Memory B cell (primary cell): ENCODE data around the gene PTCRA.
"Not testable (repeated sequence)": the region's sequence is repeated elsewhere in the genome, so short reads cannot be mapped to it uniquely, and the experiment has no call there.

Experiments used
- ATAC-seq: fragments of 150-1000 bp; cut with Tn5 transposase; 2 replicates; pipeline ENCODE4 v1.10.0; 2021; ENCODE audit warnings: low read depth, mild to moderate bottlenecking, moderate library complexity
- DNase-seq, 2 donors: peaks; one replicate each; pipeline ENCODE4 v3.0.0; 2022; ENCODE audit warnings: low spot score in 2 of 2
- H3K27ac Mint-ChIP-seq: one replicate; pipeline ENCODE4 v1.8.0; 2022; ENCODE audit warnings: mild to moderate bottlenecking, moderate library complexity, mixed read lengths
- H3K27me3 Mint-ChIP-seq: one replicate; pipeline ENCODE4 v1.8.0; 2022; ENCODE audit warnings: mixed read lengths
- H3K36me3 Mint-ChIP-seq: one replicate; pipeline ENCODE4 v1.8.0; 2022; ENCODE audit warnings: mild to moderate bottlenecking, mixed read lengths
- H3K4me1 Mint-ChIP-seq: one replicate; pipeline ENCODE4 v1.8.0; 2022; ENCODE audit warnings: mixed read lengths
- H3K4me3 Mint-ChIP-seq: one replicate; pipeline ENCODE4 v1.8.0; 2022; ENCODE audit warnings: mild to moderate bottlenecking, moderate library complexity, mixed read lengths
- H3K9me3 Mint-ChIP-seq: one replicate; pipeline ENCODE4 v1.8.0; 2022; ENCODE audit warnings: mixed read lengths

Gene PTCRA

DNA sequence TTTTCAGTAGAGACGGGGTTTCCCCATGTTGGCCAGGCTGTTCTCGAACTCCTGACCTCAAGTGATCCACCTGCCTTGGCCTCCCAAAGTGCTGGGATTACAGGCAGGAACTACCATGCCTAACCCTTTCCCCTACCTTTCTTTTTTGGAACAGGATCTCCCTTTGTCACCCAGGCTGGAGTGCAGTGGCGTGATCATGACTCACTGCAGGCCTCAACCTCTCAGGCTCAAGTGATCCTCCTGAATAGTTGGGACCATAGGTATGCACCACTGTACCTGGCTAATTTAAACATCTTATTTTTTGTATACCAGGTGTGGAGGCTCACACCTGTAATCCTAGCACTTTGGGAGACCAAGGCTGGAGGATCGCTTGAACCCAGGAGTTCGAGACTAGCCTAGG lies 25.5 kb downstream of the PTCRA start:
- not testable (repeated sequence) for H3K4me1 Mint-ChIP-seq, H3K4me3 Mint-ChIP-seq, H3K27me3 Mint-ChIP-seq, DNase-seq, H3K9me3 Mint-ChIP-seq, ATAC-seq
- peaks cover 17% of the 10 kb centered on the region for H3K36me3 Mint-ChIP-seq
- peak overlapping the region; percentile 45 for H3K27ac Mint-ChIP-seq

- H3K27me3 Mint-ChIP-seq, result no peaks in the 10 kb centered on the region
- no peak overlapping the region for H3K27ac Mint-ChIP-seq
- H3K36me3 Mint-ChIP-seq, result peaks cover 12% of the 10 kb centered on the region
These were observed 26.6 kb downstream of the PTCRA start for GRCh38 chr6:42942444-42942843.

GRCh38 chr6:42947950-42948349 lies 32.1 kb downstream of the PTCRA start:
- H3K9me3 Mint-ChIP-seq, result no peaks in the 10 kb centered on the region
- peak overlapping the region; percentile 70 for H3K27ac Mint-ChIP-seq
- H3K4me1 Mint-ChIP-seq, result no peaks in the 10 kb centered on the region
- no peaks in the 10 kb centered on the region for H3K27me3 Mint-ChIP-seq
- H3K4me3 Mint-ChIP-seq, result no peak overlapping the region
- peaks cover 6% of the 10 kb centered on the region for H3K36me3 Mint-ChIP-seq
- DNase-seq, result no peak
- ATAC-seq, result no peak

More at GRCh38 chr6:42942444-42942843, 26.6 kb downstream of the PTCRA start:
- Mint-ChIP-seq H3K9me3 (no peaks in the 10 kb centered on the region), H3K4me1 (peaks cover 5% of the 10 kb centered on the region), H3K4me3 (no peak overlapping the region)
- DNase-seq, result no peak
- no peak for ATAC-seq

- no peak for ATAC-seq
- Mint-ChIP-seq H3K4me1 (no peaks in the 10 kb centered on the region), H3K27ac (no peak overlapping the region)
These were observed 36.5 kb downstream of the PTCRA start for GRCh38 chr6:42952389-42952788.

DNA sequence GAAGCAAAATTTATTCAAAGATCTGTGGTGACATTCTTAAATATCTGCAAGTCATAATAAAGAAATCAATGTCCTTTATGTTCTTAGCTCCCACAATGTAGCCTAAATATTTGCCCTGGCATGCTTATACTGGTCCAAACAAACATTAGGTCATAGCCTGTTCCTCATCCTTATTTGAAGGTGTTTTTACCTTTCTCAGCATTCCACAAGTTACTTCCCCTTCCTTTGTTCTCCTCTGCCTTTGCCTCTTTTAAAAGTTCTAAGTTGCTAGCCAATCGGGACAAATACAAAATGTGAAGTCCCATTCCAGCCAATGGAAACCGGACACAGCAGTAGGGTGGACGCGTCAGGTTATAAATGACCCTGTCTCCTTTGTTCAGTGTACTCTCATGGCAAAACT lies 38.6 kb downstream of the PTCRA start:
- not testable (repeated sequence) for ATAC-seq, H3K27ac Mint-ChIP-seq, H3K9me3 Mint-ChIP-seq, H3K4me1 Mint-ChIP-seq, H3K4me3 Mint-ChIP-seq, H3K36me3 Mint-ChIP-seq, DNase-seq, H3K27me3 Mint-ChIP-seq

More at GRCh38 chr6:42952389-42952788, 36.5 kb downstream of the PTCRA start:
- Mint-ChIP-seq H3K4me3 (no peak overlapping the region), H3K27me3 (no peaks in the 10 kb centered on the region), H3K36me3 (peaks cover 8% of the 10 kb centered on the region), H3K9me3 (no peaks in the 10 kb centered on the region)
- DNase-seq, result no peak

- Mint-ChIP-seq H3K27me3 (no peaks in the 10 kb centered on the region), H3K27ac (no peak overlapping the region), H3K9me3 (no peaks in the 10 kb centered on the region), H3K4me1 (peaks cover 16% of the 10 kb centered on the region), H3K4me3 (no peak overlapping the region), H3K36me3 (peaks cover 10% of the 10 kb centered on the region)
- no peak for DNase-seq
- ATAC-seq, result no peak
These were observed 42.3 kb downstream of the PTCRA start for GRCh38 chr6:42958125-42958524.

GRCh38 chr6:42959917-42960242 lies 44.0 kb downstream of the PTCRA start:
- peaks cover 16% of the 10 kb centered on the region for H3K4me1 Mint-ChIP-seq
- H3K36me3 Mint-ChIP-seq, result peaks cover 10% of the 10 kb centered on the region
- DNase-seq (no peak), ATAC-seq (no peak)
- H3K9me3 Mint-ChIP-seq, result no peaks in the 10 kb centered on the region
- H3K4me3 Mint-ChIP-seq, result peak overlapping the region; percentile 78
- no peaks in the 10 kb centered on the region for H3K27me3 Mint-ChIP-seq
- H3K27ac Mint-ChIP-seq, result no peak overlapping the region

- ATAC-seq, result peak; percentile 71
- H3K27ac Mint-ChIP-seq, result peak within 1 kb of the TSS; percentile 14
- peak; percentile 9 to 38 for DNase-seq
- H3K4me3 Mint-ChIP-seq, result peak within 1 kb of the TSS; percentile 78
- no peaks in the 10 kb centered on the region for H3K27me3 Mint-ChIP-seq
- peaks cover 16% of the 10 kb centered on the region for H3K4me1 Mint-ChIP-seq
- H3K36me3 Mint-ChIP-seq, result peaks cover 10% of the 10 kb centered on the region
- H3K9me3 Mint-ChIP-seq, result no peaks in the 10 kb centered on the region
These were observed 44.6 kb downstream of the PTCRA start, which contains the start of gene GNMT for GRCh38 chr6:42960243-42961019. TSS of gene GNMT (plus strand) at chr6:42960754. CDS start at chr6:42960768, 14 bp downstream.

GRCh38 chr6:42961020-42961470 lies 45.2 kb downstream of the PTCRA start:
- ATAC-seq, result no peak
- Mint-ChIP-seq H3K4me1 (peaks cover 16% of the 10 kb centered on the region), H3K9me3 (no peaks in the 10 kb centered on the region), H3K27ac (peak overlapping the region; percentile 14), H3K27me3 (no peaks in the 10 kb centered on the region), H3K36me3 (peaks cover 10% of the 10 kb centered on the region), H3K4me3 (peak overlapping the region; percentile 78)
- no peak for DNase-seq

DNA sequence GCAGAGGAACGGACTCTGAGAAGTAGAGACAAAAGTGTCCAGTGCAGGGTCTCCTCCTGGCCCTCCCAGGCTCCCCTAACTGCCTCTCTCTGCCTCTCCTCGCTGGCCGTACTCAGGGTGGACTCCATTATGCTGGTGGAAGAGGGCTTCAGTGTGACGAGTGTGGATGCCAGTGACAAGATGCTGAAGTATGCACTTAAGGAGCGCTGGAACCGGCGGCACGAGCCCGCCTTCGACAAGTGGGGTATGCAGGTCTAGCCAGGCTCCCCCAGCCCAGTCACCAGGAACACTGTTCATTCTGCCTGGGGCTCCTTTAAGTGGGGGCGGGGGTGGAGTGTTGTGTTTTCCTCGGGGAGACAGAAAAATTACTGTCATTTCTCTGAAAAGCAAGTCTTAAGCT lies 46.2 kb downstream of the PTCRA start:
- Mint-ChIP-seq H3K36me3 (peaks cover 10% of the 10 kb centered on the region), H3K4me1 (peaks cover 18% of the 10 kb centered on the region), H3K27me3 (no peaks in the 10 kb centered on the region), H3K4me3 (no peak overlapping the region), H3K9me3 (no peaks in the 10 kb centered on the region), H3K27ac (no peak overlapping the region)
- ATAC-seq (no peak), DNase-seq (no peak)

DNA sequence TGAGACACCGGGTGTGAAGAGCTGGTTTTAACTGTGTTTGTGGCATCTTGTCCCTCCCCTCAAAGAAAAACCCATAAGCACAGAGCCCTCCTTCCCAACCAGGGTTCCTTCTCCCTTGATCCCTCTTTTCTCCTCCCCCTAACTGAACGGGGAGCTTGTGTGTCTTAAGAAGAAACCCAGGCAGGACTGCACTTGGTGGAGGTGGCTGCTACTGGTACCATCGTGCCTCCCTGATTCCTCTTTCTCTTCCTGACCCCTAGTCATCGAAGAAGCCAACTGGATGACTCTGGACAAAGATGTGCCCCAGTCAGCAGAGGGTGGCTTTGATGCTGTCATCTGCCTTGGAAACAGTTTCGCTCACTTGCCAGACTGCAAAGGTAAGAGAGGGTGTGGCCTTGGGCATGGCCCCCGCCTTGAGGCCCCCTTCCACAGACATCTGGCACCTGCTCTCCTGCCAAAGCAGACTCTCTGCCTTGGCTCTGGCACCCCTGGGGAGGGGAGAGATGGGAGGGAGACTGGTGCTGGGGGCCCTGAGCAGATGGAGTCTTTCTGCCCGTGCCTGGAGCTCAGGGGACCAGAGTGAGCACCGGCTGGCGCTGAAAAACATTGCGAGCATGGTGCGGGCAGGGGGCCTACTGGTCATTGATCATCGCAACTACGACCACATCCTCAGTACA lies 46.8 kb downstream of the PTCRA start:
- no peak overlapping the region for H3K27ac Mint-ChIP-seq

DNA sequence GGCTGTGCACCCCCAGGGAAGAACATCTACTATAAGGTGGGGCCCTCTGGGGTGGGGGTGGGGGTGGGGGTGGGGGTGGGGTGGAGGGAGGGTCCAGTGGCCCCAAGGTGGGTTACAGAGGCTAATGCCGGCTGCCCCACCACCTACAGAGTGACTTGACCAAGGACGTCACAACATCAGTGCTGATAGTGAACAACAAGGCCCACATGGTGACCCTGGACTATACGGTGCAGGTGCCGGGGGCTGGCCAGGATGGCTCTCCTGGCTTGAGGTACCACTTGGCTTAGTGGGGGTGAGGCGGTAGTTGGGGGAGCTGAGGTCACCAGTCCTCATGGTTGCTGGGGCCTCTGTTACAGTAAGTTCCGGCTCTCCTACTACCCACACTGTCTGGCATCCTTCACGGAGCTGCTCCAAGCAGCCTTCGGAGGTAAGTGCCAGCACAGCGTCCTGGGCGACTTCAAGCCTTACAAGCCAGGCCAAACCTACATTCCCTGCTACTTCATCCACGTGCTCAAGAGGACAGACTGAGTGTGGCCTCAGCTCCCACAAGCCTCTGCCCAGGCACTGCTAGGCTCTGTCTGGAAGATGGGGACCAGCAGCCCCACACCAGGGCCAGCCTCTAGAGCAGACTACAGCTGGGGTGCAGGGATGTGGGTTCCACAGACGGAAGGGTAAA lies 47.5 kb downstream of the PTCRA start:
- no peak for ATAC-seq
- no peak overlapping the region for H3K4me3 Mint-ChIP-seq
- H3K4me1 Mint-ChIP-seq, result peaks cover 22% of the 10 kb centered on the region
- peaks cover 14% of the 10 kb centered on the region for H3K36me3 Mint-ChIP-seq
- H3K27me3 Mint-ChIP-seq, result no peaks in the 10 kb centered on the region
- no peak overlapping the region for H3K27ac Mint-ChIP-seq
- H3K9me3 Mint-ChIP-seq, result no peaks in the 10 kb centered on the region
- DNase-seq, result no peak

More for the DNA sequence above, 46.8 kb downstream of the PTCRA start:
- Mint-ChIP-seq H3K36me3 (peaks cover 13% of the 10 kb centered on the region), H3K9me3 (no peaks in the 10 kb centered on the region), H3K4me3 (no peak overlapping the region), H3K4me1 (peaks cover 21% of the 10 kb centered on the region), H3K27me3 (no peaks in the 10 kb centered on the region)
- DNase-seq, result no peak
- no peak for ATAC-seq

DNA sequence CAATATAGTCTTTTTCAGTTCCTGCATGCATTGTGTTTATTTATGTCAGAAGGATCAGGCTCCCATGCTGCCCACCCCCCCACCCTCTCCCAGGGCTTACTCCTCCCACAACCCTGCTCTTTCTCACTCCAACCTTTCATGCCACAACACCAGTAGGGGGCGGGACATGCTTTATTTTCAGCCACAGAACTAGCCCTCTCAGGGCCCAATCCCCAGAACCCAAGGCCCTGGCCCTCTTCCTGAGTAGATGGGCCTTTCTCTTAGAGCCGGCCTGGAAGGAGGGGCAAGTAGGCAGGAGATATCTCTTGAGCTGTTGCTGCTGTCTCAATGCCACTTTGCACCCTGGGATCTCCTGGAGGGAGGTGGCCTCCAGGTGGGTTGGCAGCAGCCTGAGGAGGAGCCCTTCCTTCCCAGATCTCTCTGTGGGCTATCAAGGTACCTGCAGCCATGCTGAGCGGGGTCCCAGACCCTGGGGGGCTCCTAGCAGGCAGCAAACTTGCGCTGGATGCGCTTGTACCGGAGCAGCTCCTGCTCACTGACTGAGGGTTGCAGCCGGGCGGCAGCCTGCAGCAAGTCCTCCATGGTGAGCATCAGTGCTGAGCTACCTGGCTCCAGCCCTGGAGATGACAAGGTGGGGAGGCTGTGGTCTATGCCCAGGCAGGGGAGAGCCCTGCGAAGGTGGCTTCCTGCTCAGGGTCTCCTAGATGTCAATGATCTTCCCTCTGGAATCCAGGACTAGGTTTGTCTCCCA lies 48.2 kb downstream of the PTCRA start:
- ATAC-seq, result peak; percentile 55
- no peaks in the 10 kb centered on the region for H3K27me3 Mint-ChIP-seq
- H3K27ac Mint-ChIP-seq, result no peak overlapping the region
- DNase-seq, result no peak
- no peaks in the 10 kb centered on the region for H3K9me3 Mint-ChIP-seq
- peaks cover 22% of the 10 kb centered on the region for H3K4me1 Mint-ChIP-seq
- H3K4me3 Mint-ChIP-seq, result no peak overlapping the region
- peaks cover 15% of the 10 kb centered on the region for H3K36me3 Mint-ChIP-seq
